MM.1S (cell line): ENCODE data around the gene HIVEP2.
"Not testable (repeated sequence)": the region's sequence is repeated elsewhere in the genome, so short reads cannot be mapped to it uniquely, and the experiment has no call there.

Source experiments
- DNase-seq: peaks from one replicate; pipeline ENCODE4 v3.0.0-alpha.2; 2015
- H2AFZ ChIP-seq: fragments of 300-600 bp; sonication (generic); 2 replicates; pipeline ENCODE4 v1.6.0; 2016; ENCODE audit warnings: antibody characterized with exemption, low read length
- H3F3A ChIP-seq: fragments of 300-600 bp; sonication (generic); 2 replicates; pipeline ENCODE4 v1.6.1; 2016; ENCODE audit warnings: mild to moderate bottlenecking, antibody characterized with exemption, low read length, moderate library complexity, mixed read lengths; ENCODE audit not compliant: insufficient read depth
- H3K27ac ChIP-seq: fragments of 300-600 bp; sonication (generic); 2 replicates; pipeline ENCODE4 v1.5.1; 2016; ENCODE audit warnings: mild to moderate bottlenecking, low read length
- H3K27me3 ChIP-seq: fragments of 300-600 bp; sonication (generic); replicated peaks from 2 replicates; pipeline ENCODE4 v1.6.0; 2016; ENCODE audit warnings: low read length; ENCODE audit not compliant: insufficient read depth
- H3K36me3 ChIP-seq: fragments of 300-600 bp; sonication (generic); replicated peaks from 2 replicates; pipeline ENCODE4 v1.6.1; 2016; ENCODE audit warnings: mild to moderate bottlenecking, low read length, mixed read lengths; ENCODE audit not compliant: insufficient read depth
- H3K4me1 ChIP-seq: fragments of 300-600 bp; sonication (generic); 2 replicates; pipeline ENCODE4 v1.6.1; 2016; ENCODE audit warnings: low read length, mixed read lengths
- H3K4me2 ChIP-seq: fragments of 300-600 bp; sonication (generic); 2 replicates; pipeline ENCODE4 v1.6.0; 2016; ENCODE audit warnings: low read depth, low read length
- H3K4me3 ChIP-seq: fragments of 300-600 bp; sonication (generic); 2 replicates; pipeline ENCODE4 v1.5.1; 2016; ENCODE audit warnings: low read length, mixed read lengths
- H3K79me2 ChIP-seq: fragments of 300-600 bp; sonication (generic); 2 replicates; pipeline ENCODE4 v1.6.1; 2016; ENCODE audit warnings: mixed run types, low read length, mixed read lengths
- H3K9ac ChIP-seq: fragments of 300-600 bp; sonication (generic); 2 replicates; pipeline ENCODE4 v1.6.1; 2016; ENCODE audit warnings: low read length, mixed read lengths
- H3K9me2 ChIP-seq: fragments of 300-600 bp; sonication (generic); replicated peaks from 2 replicates; pipeline ENCODE4 v1.6.1; 2016; ENCODE audit warnings: mild to moderate bottlenecking, low read length, mixed read lengths; ENCODE audit not compliant: insufficient read depth
- H3K9me3 ChIP-seq: fragments of 300-600 bp; sonication (generic); replicated peaks from 2 replicates; pipeline ENCODE4 v1.6.1; 2016; ENCODE audit warnings: mild to moderate bottlenecking, low read length, mixed read lengths; ENCODE audit not compliant: insufficient read depth
- H4K20me1 ChIP-seq: fragments of 300-600 bp; sonication (generic); 2 replicates; pipeline ENCODE4 v1.6.1; 2016; ENCODE audit warnings: mild to moderate bottlenecking, low read length, moderate library complexity, mixed read lengths; ENCODE audit not compliant: insufficient read depth
- EZH2 ChIP-seq: fragments of 300-600 bp; sonication (generic); optimal IDR thresholded peaks from 2 replicates; pipeline ENCODE3; 2017; ENCODE audit warnings: low read depth, mild to moderate bottlenecking, antibody characterized with exemption, low read length, mixed read lengths
- EZH2phosphoT487 ChIP-seq: fragments of 300-600 bp; sonication (generic); IDR thresholded peaks from 2 replicates; pipeline ENCODE4 v1.6.1; 2018; ENCODE audit warnings: antibody characterized with exemption, low read length
- TF ChIP-seq, protein P1 (sequence below): fragments of 300-600 bp; sonication (generic); IDR thresholded peaks from 2 replicates; pipeline ENCODE4 v1.5.1; 2016; ENCODE audit warnings: antibody characterized with exemption, low read length, mixed read lengths

Gene HIVEP2

DNA sequence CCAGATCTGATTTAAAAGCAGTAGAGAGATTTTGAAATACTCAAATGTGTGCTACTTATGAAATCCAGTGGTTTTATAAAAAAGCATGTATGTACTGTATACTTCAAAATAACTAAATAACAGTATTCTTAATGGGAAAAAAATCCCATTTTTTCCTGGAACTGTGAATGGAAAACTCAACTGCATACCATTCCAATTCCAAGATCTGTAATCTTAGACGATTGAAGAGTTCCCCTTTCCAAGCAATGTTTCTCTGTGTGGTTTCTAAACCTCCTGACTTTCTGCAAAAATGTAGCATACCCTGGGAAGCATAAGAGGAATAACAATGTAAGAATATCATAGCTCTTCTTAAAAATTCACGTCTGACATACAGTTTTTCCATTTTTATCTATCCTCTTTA, 40.3 kb upstream of the HIVEP2 start:
- TF ChIP-seq, protein P1, sequence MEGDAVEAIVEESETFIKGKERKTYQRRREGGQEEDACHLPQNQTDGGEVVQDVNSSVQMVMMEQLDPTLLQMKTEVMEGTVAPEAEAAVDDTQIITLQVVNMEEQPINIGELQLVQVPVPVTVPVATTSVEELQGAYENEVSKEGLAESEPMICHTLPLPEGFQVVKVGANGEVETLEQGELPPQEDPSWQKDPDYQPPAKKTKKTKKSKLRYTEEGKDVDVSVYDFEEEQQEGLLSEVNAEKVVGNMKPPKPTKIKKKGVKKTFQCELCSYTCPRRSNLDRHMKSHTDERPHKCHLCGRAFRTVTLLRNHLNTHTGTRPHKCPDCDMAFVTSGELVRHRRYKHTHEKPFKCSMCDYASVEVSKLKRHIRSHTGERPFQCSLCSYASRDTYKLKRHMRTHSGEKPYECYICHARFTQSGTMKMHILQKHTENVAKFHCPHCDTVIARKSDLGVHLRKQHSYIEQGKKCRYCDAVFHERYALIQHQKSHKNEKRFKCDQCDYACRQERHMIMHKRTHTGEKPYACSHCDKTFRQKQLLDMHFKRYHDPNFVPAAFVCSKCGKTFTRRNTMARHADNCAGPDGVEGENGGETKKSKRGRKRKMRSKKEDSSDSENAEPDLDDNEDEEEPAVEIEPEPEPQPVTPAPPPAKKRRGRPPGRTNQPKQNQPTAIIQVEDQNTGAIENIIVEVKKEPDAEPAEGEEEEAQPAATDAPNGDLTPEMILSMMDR: no peak
- TF ChIP-seq EZH2phosphoT487 (no peak), EZH2 (no peak)
- H3K4me1 ChIP-seq: no peaks in the 10 kb centered on the region
- H3K4me2 ChIP-seq: no peak overlapping the region
- H3K9me2 ChIP-seq: no peaks in the 10 kb centered on the region
- DNase-seq: no peak
- no peak overlapping the region for H3K4me3 ChIP-seq
- no peak overlapping the region for H3K27ac ChIP-seq
- H4K20me1 ChIP-seq: no peaks in the 10 kb centered on the region
- no peaks in the 10 kb centered on the region for H3K27me3 ChIP-seq
- no peaks in the 10 kb centered on the region for H3K36me3 ChIP-seq
- H3K79me2 ChIP-seq: no peaks in the 10 kb centered on the region
- H3F3A ChIP-seq: no peaks in the 10 kb centered on the region
- H3K9ac ChIP-seq: no peak overlapping the region
- no peak overlapping the region for H2AFZ ChIP-seq
- no peaks in the 10 kb centered on the region for H3K9me3 ChIP-seq

DNA sequence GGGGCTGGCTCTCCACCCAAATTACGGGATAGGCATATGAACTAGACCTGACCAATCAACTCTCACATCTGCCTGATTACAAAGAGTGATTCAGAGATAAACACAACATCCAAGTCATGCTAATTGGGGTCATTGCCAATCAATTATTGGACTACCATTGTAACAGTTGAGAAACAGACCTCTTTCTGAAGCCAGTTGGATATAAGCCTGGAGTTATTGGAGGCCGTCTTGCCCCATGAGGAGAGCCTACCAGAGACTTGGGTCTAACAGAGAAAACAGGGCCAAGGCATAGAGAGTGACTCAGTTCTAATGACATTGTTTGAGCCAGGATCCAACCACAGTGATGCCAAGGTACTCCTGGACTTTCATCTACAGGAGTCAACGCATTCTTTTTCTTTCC, 39.4 kb upstream of the HIVEP2 start:
- no peak for DNase-seq
- no peak overlapping the region for H3K4me2 ChIP-seq
- H3K79me2 ChIP-seq: no peaks in the 10 kb centered on the region
- no peaks in the 10 kb centered on the region for H3K4me1 ChIP-seq
- no peaks in the 10 kb centered on the region for H3K9me2 ChIP-seq
- H3K27me3 ChIP-seq: no peaks in the 10 kb centered on the region
- no peaks in the 10 kb centered on the region for H4K20me1 ChIP-seq
- no peak overlapping the region for H3K9ac ChIP-seq
- no peak for TF ChIP-seq EZH2
- no peak overlapping the region for H3K27ac ChIP-seq
- no peak overlapping the region for H2AFZ ChIP-seq
- no peaks in the 10 kb centered on the region for H3K9me3 ChIP-seq
- no peaks in the 10 kb centered on the region for H3F3A ChIP-seq
- H3K4me3 ChIP-seq: no peak overlapping the region
- H3K36me3 ChIP-seq: no peaks in the 10 kb centered on the region

DNA sequence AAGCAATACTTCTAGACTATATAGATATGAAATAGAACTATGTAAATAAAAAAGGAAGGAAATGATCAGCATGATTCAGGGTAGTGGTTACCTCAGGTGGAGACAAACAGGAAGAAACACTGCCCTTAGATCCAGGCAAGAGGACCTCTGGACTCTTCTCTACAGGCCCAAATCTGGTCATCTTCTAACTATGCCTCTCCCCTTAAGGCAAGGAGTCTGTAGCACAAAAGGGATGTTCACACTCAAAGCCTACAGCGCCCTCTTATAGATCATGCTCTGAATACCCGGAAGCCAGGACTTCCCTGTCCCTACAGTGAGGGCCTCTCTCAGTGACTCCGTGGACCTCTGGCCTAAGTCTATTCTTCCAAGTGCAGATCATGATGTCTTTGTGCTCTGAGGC, 30.4 kb upstream of the HIVEP2 start:
- no peaks in the 10 kb centered on the region for H3K27me3 ChIP-seq
- H3K27ac ChIP-seq: no peak overlapping the region
- H4K20me1 ChIP-seq: no peaks in the 10 kb centered on the region
- no peaks in the 10 kb centered on the region for H3F3A ChIP-seq
- H3K9me3 ChIP-seq: no peaks in the 10 kb centered on the region
- TF ChIP-seq, protein P1: no peak
- TF ChIP-seq EZH2phosphoT487: no peak
- TF ChIP-seq EZH2: no peak
- no peak for DNase-seq
- no peaks in the 10 kb centered on the region for H3K79me2 ChIP-seq
- H3K4me1 ChIP-seq: no peaks in the 10 kb centered on the region
- H3K4me3 ChIP-seq: no peak overlapping the region
- no peak overlapping the region for H3K4me2 ChIP-seq
- no peak overlapping the region for H2AFZ ChIP-seq
- no peak overlapping the region for H3K9ac ChIP-seq
- H3K9me2 ChIP-seq: no peaks in the 10 kb centered on the region
- no peaks in the 10 kb centered on the region for H3K36me3 ChIP-seq

DNA sequence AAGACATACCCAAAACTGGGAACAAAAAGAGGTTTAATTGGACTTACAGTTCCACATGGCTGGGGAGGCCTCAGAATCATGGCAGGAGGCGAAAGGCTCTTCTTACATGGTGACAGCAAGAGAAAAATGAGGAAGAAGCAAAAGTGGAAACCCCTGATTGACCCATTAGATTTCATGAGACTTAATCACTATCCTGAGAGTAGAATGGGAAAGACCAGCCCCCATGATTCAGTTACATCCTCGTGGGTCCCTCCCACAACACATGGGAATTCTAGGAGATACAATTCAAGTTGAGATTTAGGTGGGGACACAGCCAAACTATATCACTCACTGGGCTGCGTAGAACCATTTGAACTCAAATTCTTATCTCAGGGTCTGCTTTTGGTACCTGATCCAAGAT, 26.0 kb upstream of the HIVEP2 start:
- DNase-seq, H3K79me2 ChIP-seq, H3K27ac ChIP-seq, H3K4me3 ChIP-seq, H3K9me3 ChIP-seq, H3K9ac ChIP-seq, H3K27me3 ChIP-seq, H2AFZ ChIP-seq, H3K36me3 ChIP-seq, H3K4me2 ChIP-seq, H3F3A ChIP-seq, H4K20me1 ChIP-seq, H3K4me1 ChIP-seq, H3K9me2 ChIP-seq: not testable (repeated sequence)
